ENCODE measurements around the gene CYP27B1.

The CYP27B1 gene

DNA sequence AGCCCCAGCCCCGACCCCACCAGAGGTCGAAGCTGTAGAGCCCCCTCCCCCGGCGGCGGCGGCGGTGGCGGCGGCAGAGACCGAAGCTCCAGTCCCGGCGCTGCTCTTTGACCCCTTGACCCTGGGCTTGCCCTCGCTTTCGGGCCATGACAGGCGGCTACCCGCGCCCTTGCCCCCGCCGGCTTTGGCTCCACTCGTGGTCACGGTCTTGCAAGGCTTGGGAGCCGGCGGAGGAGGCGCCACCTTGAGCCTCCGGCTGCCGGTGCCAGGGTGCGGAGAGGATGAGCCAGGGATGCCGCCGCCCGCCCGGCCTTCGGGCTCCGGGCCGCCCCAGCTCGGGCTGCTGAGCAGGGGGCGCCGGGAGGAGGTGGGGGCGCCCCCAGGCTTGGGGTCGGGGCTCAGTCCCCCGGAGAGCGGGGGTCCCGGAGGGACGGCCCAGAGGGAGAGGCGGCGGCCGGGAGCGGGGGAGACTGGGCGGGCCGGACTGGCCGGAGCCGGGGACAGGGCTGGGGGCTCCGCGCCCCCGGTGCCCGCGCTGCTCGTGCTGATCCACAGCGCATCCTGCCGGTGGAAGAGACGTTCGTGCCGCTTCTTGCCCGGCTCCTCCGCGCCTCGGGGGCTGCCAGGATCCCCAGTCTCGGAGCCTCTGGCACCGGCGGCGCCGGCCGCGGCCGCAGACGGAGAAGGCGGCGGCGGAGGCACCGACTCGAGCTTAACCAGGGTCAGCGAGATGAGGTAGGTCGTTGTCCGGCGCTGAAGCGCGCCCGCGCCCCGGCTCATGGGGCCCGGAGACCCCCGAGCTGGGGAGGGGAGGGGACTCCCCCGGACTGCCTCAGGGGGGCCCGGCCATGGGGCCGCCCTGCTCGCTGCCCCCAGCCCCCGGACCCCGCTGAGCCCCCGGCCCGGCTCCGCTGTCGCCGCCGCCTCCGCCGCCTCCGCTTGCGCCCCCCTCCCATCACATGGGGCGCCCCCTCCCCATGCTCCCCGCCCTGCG is 29.1 kb downstream of the CYP27B1 start:
- peaks cover 53 to 61% of the 10 kb centered on the region in 2 donors for H3K27me3 ChIP-seq (ENCODE audit: control insufficient read depth in 1 of 2, insufficient read depth in 2 of 2, low read length in 2 of 2)
- H3K4me1 ChIP-seq (ENCODE audit: insufficient read depth, low read length), result peaks cover 19% of the 10 kb centered on the region

DNA sequence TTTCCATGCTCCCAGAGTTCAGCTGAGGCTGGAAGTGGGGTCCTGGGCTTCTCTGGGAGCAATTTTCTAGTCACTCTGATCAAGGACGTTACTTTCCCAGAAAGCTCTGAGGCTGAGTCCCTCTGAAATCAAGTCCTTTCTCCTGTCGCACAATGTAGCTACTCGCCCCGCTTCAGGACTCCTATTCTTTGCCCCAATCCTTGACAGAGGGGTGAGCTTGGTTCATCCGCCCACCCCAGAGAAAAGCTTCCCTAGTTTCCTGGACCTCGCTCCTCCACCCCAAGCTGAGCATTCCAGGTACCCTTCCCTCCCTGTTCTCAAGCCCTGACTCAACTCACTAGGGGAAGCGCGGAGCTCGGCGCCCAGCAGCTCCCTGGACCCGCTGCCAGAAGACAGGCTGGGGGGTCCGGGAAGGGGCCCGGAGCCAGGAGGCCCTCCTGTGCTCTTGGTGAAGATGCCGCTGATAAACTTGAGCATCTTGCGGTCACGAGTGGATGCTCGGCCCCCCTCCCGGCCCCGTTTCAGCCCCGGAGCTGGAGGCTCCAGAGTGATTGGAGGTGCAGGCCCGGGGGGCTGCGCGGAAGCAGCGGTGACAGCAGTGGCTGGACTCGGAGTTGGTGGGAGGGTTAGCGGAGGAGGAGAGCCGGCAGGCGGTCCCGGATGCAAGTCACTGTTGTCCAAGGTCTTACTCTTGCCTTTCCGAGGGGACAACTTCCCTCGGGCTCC is 30.0 kb downstream of the CYP27B1 start:
- peaks cover 19% of the 10 kb centered on the region for H3K4me1 ChIP-seq (ENCODE audit: insufficient read depth, low read length)
- no peaks in the 10 kb centered on the region for H3K36me3 ChIP-seq (ENCODE audit: insufficient read depth, low read length)
- peak overlapping the region in 1 of 2 donors; percentile 35 for H3K4me3 ChIP-seq (ENCODE audit: low read depth in 1 of 2, low read length in 2 of 2)
- H3K9ac ChIP-seq (ENCODE audit: low read length), result no peak overlapping the region
- H3K27me3 ChIP-seq (ENCODE audit: control insufficient read depth in 1 of 2, insufficient read depth in 2 of 2, low read length in 2 of 2), result peaks cover 53 to 61% of the 10 kb centered on the region in 2 donors
- H3K27ac ChIP-seq (ENCODE audit: low read depth, low read length), result no peak overlapping the region
- no peaks in the 10 kb centered on the region for H3K9me3 ChIP-seq (ENCODE audit: low read length)

More for the DNA sequence above, 29.1 kb downstream of the CYP27B1 start:
- Histone ChIP-seq H3K9me3 (ENCODE audit: low read length) (no peaks in the 10 kb centered on the region), H3K27ac (ENCODE audit: low read depth, low read length) (no peak overlapping the region), H3K4me3 (ENCODE audit: low read depth in 1 of 2, low read length in 2 of 2) (peak overlapping the region in 1 of 2 donors; percentile 35), H3K36me3 (ENCODE audit: insufficient read depth, low read length) (no peaks in the 10 kb centered on the region), H3K9ac (ENCODE audit: low read length) (no peak overlapping the region)

DNA sequence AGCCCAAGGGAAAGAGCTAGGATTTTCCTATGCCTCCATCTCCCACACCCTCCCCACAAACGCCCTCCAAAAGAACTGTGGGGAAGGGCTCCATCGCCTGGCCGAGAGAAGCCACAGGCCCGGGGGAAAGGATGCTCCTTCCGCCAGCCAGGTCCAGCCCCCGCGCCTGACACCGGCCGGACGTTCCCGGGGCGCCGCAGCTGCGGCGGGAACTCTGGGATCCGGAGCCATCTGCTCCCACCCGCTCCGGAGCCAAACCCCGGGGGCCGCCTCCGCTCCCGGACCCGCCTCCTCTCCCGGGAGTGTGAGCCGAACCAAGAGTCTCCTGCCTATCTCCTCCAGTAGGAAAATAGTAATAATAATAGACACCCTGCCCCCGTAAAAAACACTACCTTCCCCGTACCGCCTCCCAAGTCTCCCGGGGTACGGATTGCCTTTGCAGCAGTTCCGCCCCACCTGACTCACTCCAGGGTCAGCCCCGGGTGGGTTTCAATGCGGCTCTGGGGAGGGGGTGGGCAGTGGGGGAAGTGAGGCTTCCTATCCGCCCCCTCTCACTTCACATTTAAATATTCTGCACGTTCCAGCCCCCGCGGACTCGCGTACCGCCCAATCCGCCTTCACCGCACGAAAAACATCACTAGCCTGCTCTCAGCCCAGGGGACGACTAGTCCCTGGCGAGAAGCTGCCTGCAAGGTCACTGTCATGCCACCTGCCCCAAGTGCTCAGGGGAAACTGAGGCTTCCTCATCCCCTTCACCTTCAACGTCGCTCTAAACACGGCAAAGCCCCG is 30.7 kb downstream of the CYP27B1 start:
- H3K9me3 ChIP-seq (ENCODE audit: low read length), result no peaks in the 10 kb centered on the region
- H3K27ac ChIP-seq (ENCODE audit: low read depth, low read length), result no peak overlapping the region
- no peak overlapping the region for H3K9ac ChIP-seq (ENCODE audit: low read length)
- H3K4me3 ChIP-seq (ENCODE audit: low read depth in 1 of 2, low read length in 2 of 2), result no peak overlapping the region
- no peaks in the 10 kb centered on the region for H3K36me3 ChIP-seq (ENCODE audit: insufficient read depth, low read length)
- H3K4me1 ChIP-seq (ENCODE audit: insufficient read depth, low read length), result peaks cover 19% of the 10 kb centered on the region
- H3K27me3 ChIP-seq (ENCODE audit: control insufficient read depth in 1 of 2, insufficient read depth in 2 of 2, low read length in 2 of 2), result peaks cover 53 to 61% of the 10 kb centered on the region in 2 donors

DNA sequence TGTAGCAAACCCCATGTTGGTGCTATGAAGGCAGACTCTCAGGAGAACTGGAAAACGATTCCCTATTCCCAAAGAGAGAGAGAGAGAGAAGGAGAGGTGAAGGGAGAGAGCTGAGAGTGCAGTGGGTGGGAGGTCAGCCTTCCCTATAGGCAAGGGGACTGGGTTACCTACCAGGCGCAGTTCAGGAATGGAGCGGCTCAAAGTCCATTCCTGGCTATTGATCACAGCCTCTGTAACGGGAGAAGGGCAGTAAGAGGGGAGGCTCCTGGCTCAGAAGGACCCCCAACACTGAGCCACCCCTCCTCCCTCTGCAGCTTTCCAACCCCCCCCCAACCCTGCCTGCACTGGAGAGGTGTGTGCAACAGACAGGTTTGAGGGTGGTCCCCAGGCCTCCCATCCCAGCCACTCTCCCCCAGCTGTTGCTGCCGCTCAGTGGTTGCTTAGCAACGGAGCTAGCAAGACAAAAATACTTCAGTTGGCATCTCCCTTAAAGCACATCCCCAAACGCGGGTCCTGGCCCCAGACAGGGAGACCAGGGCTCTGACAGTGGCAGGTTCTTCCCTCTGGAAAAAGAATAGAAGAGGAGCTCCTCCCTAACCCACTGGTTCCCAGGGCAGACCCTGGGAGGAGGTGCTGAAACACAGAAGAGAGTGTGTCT is 31.6 kb downstream of the CYP27B1 start:
- Histone ChIP-seq H3K27ac (ENCODE audit: low read depth, low read length) (no peak overlapping the region), H3K4me1 (ENCODE audit: insufficient read depth, low read length) (peaks cover 19% of the 10 kb centered on the region), H3K36me3 (ENCODE audit: insufficient read depth, low read length) (no peaks in the 10 kb centered on the region), H3K9me3 (ENCODE audit: low read length) (no peaks in the 10 kb centered on the region), H3K27me3 (ENCODE audit: control insufficient read depth in 1 of 2, insufficient read depth in 2 of 2, low read length in 2 of 2) (peaks cover 53 to 61% of the 10 kb centered on the region in 2 donors), H3K4me3 (ENCODE audit: low read depth in 1 of 2, low read length in 2 of 2) (no peak overlapping the region), H3K9ac (ENCODE audit: low read length) (no peak overlapping the region)

DNA sequence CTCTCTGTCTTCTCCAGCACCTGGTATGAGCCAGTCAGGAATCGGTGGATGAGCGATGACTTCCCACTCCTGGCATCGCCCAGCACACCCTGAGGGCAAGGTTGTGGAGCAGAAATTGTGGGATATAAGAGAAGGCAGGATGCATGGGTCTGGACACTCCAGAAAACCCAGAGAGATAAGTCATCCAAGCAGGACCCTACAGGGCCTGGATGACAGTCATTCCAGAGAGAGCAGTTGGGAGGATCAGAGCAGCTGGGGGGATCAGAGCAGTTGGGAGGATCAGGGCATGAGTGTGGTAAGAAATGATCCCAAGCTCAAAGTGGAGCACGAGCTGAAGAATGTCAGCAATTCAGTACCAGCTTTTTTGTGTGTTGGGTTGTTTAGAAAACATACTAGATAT is 32.3 kb downstream of the CYP27B1 start:
- Histone ChIP-seq H3K9me3 (ENCODE audit: low read length) (no peaks in the 10 kb centered on the region), H3K4me3 (ENCODE audit: low read depth in 1 of 2, low read length in 2 of 2) (no peak overlapping the region), H3K36me3 (ENCODE audit: insufficient read depth, low read length) (no peaks in the 10 kb centered on the region), H3K27ac (ENCODE audit: low read depth, low read length) (no peak overlapping the region), H3K9ac (ENCODE audit: low read length) (no peak overlapping the region), H3K27me3 (ENCODE audit: control insufficient read depth in 1 of 2, insufficient read depth in 2 of 2, low read length in 2 of 2) (peaks cover 50 to 54% of the 10 kb centered on the region in 2 donors), H3K4me1 (ENCODE audit: insufficient read depth, low read length) (peaks cover 19% of the 10 kb centered on the region)

DNA sequence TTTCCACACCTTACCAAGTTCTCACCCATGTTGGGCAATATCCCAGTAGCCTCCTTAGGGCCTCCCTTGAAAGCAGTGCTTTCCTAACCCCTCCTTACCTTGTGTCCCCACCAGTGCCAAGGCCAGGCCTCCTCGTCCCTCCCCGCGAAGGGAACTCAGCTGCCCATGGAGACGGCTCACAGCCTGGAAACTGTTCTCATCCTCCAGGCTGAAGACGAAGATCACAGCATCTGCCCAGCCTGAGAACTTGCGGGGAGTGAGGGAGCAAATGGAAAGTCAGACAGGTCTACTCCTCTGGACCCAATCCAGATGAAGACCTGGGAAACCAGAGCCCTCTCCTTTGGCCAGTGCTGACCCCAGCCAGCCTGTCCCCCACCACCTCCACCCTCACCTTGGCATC is 33.0 kb downstream of the CYP27B1 start:
- peaks cover 19% of the 10 kb centered on the region for H3K4me1 ChIP-seq (ENCODE audit: insufficient read depth, low read length)
- H3K36me3 ChIP-seq (ENCODE audit: insufficient read depth, low read length), result no peaks in the 10 kb centered on the region
- H3K27ac ChIP-seq (ENCODE audit: low read depth, low read length), result no peak overlapping the region
- peaks cover 43 to 47% of the 10 kb centered on the region in 2 donors for H3K27me3 ChIP-seq (ENCODE audit: control insufficient read depth in 1 of 2, insufficient read depth in 2 of 2, low read length in 2 of 2)
- H3K9me3 ChIP-seq (ENCODE audit: low read length), result no peaks in the 10 kb centered on the region
- H3K9ac ChIP-seq (ENCODE audit: low read length), result no peak overlapping the region
- no peak overlapping the region for H3K4me3 ChIP-seq (ENCODE audit: low read depth in 1 of 2, low read length in 2 of 2)

DNA sequence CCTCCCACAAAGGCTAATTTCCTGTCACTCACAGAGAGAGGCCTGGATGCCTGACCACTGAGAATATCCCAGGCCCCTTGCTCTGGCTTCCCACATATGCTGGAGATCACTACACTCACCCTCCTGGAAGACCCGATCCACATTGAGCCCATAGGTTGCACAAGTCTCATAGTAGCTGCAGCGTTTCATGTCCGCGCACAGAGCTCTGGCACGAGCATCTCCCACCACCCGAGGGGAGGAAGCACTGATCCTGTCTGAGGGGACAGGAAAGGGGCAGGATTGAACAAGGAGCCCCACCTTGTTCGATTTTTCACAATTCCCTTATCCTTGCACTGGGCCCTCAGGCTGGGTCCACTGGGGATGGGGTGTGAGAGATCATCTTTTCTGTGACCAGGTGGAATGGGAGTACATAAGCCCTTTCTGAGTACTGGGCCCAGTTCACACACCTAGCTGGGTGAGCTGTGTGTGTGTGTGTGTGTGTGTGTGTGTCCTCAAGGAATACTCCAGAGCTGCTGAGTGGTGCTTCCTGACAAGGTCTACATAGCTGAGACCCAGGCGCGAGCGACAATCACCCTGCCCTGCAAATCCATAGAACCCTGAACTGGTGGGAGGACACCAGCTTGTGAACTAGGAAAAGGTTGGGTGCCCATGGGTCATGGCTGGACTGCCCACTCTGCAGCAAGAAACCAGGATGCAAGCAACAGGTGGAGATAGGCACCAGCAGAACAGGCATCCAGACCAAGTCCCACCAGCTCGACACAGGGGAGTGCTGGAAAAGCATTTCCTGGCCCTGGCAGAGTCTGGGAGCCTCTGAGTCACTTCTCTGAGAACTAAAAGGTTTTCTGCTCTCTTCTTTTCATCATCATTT is 33.9 kb downstream of the CYP27B1 start:
- Histone ChIP-seq H3K4me1 (ENCODE audit: insufficient read depth, low read length) (peaks cover 19% of the 10 kb centered on the region), H3K4me3 (ENCODE audit: low read depth in 1 of 2, low read length in 2 of 2) (no peak overlapping the region), H3K9ac (ENCODE audit: low read length) (no peak overlapping the region), H3K27ac (ENCODE audit: low read depth, low read length) (no peak overlapping the region), H3K9me3 (ENCODE audit: low read length) (no peaks in the 10 kb centered on the region), H3K27me3 (ENCODE audit: control insufficient read depth in 1 of 2, insufficient read depth in 2 of 2, low read length in 2 of 2) (peaks cover 42 to 43% of the 10 kb centered on the region in 2 donors), H3K36me3 (ENCODE audit: insufficient read depth, low read length) (no peaks in the 10 kb centered on the region)

DNA sequence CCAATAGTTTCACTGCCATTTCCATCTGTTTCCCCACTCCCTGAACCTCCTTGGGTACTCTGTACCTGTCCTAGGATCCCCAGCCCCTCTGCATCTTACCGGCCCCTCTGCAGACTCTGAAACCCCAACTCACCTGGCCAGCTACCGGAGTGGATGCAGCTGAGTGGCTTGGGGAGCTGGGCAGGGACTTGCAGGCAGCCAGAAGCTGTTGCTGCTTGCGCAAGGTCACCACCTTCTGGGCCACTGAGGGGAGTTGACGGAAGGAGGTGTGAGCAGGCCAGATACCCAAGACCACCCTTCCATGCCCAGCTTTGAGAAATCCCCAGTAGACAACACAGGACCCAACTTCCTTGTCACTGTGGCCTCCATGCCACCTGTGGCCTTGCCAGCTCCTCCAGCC is 34.6 kb downstream of the CYP27B1 start:
- Histone ChIP-seq H3K36me3 (ENCODE audit: insufficient read depth, low read length) (no peaks in the 10 kb centered on the region), H3K9me3 (ENCODE audit: low read length) (no peaks in the 10 kb centered on the region), H3K27ac (ENCODE audit: low read depth, low read length) (no peak overlapping the region), H3K4me1 (ENCODE audit: insufficient read depth, low read length) (peaks cover 18% of the 10 kb centered on the region), H3K27me3 (ENCODE audit: control insufficient read depth in 1 of 2, insufficient read depth in 2 of 2, low read length in 2 of 2) (peaks cover 43% of the 10 kb centered on the region in 2 donors), H3K9ac (ENCODE audit: low read length) (no peak overlapping the region), H3K4me3 (ENCODE audit: low read depth in 1 of 2, low read length in 2 of 2) (no peak overlapping the region)

DNA sequence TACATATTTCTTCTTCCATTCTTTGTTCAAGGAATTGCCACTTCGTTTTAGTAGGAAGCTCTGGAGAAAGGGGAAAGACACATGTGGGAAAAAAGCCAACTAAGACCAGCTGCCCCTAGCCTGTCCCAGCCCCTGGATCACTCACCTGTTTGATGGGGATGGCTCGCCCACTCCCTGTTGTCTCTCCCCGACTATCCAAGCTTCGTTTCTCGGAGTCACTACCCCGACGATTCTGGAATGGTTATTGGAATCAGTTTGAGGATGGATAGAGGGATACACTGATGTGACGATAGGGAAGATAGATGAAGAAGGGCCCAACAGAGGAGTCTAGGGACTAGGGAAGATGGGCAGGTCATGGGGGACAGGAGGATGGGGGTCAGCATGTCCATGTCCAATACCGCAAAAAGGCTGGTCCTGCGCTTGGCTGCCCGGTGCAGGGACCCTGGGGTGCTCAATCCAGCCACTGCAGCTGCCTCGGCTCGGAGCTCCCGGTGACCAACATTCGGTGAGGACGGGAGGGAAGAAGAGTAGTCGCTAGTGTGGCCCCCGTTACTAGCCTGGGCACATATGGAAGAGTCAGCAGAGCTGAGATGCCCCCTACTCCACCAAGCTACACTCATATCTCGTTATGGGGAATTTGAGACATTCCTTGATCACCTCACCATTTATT is 35.3 kb downstream of the CYP27B1 start:
- Histone ChIP-seq H3K9ac (ENCODE audit: low read length) (no peak overlapping the region), H3K27ac (ENCODE audit: low read depth, low read length) (no peak overlapping the region), H3K4me1 (ENCODE audit: insufficient read depth, low read length) (peaks cover 11% of the 10 kb centered on the region), H3K9me3 (ENCODE audit: low read length) (no peaks in the 10 kb centered on the region), H3K27me3 (ENCODE audit: control insufficient read depth in 1 of 2, insufficient read depth in 2 of 2, low read length in 2 of 2) (peaks cover 39 to 43% of the 10 kb centered on the region in 2 donors), H3K36me3 (ENCODE audit: insufficient read depth, low read length) (no peaks in the 10 kb centered on the region), H3K4me3 (ENCODE audit: low read depth in 1 of 2, low read length in 2 of 2) (no peak overlapping the region)

Data from muscle layer of colon (tissue), 2 donors.